AG08395 (cell line): ENCODE results near the gene RARS2.
"Not testable (repeated sequence)": the region's sequence is repeated elsewhere in the genome, so short reads cannot be mapped to it uniquely, and the experiment has no call there.

Experiments
- DNase-seq: peaks from one replicate; pipeline ENCODE4 v3.0.0; 2012; ENCODE audit warnings: mixed read lengths, low spot score

Gene RARS2

GRCh38 chr6:87501809-87502572 lies 87.8 kb downstream of the RARS2 start:
- no peak for DNase-seq

DNA sequence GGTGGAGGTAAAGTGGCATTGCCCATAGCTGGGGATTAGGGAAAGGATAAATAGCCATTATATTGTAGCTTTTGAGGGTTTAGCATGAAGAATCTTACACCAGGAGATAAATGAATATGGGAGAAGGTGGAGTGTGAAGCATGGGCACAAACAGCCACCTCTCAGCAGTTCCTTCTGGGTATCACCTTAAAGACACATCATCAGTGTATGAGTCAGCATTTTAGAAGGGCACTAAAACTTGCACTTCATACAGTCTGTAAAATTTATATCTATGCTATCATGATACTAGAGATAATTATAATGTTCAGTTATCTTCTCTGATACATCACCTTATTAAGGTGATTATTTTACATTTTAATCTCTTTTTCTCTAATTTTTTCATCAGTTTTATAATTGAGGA lies 91.7 kb downstream of the RARS2 start:
- DNase-seq = no peak

DNA sequence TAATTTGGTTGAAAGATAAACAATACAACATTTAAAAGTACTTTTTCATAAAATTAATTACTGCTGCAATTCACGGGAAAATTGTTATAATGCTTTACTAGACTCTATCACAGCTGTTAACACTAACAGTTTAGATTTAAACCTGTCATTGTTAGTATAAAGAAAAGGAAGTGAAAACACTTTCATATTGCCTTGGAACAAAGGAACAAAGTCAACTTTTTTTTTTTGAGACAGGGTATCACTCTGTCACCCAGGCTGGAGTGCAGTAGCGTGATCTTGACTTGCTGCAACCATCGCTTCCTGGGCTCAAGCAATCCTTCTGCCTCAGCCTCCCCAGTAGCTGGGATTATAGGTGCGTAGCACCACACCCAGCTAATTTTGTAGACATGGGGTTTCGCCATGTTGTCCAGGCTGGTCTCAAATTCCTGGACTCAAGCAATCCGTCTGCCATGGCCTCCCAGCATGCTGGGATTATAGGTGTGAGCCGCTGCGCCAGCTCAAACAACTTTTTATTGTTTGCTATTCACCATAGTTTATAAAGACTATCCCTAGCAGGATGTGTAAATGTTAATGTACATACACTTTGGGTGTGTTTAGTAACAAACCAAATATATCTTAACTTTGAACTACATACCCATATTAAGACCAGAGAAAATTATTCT lies 94.9 kb downstream of the RARS2 start:
- no peak for DNase-seq

DNA sequence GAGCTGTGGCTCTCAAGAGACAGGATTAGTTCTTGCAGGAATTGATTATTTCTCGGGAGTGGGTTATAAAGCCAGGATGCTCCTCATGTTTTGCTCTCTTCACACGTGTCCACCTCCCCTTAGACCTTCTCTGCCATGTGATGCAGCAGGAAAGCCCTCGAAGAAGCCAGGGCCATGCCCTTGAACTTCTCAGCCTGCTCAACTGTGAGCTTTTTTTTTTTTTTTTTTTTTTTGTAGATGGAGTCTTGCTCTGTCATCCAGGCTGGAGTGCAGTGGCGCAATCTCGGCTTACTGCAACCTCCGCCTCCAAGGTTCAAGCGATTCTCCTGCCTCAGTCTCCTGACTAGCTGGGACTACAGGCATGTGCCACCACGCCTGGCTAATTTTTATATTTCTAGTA lies 100.5 kb downstream of the RARS2 start:
- not testable (repeated sequence) for DNase-seq

GRCh38 chr6:87487555-87487954 lies 102.2 kb downstream of the RARS2 start:
- DNase-seq = no peak

DNA sequence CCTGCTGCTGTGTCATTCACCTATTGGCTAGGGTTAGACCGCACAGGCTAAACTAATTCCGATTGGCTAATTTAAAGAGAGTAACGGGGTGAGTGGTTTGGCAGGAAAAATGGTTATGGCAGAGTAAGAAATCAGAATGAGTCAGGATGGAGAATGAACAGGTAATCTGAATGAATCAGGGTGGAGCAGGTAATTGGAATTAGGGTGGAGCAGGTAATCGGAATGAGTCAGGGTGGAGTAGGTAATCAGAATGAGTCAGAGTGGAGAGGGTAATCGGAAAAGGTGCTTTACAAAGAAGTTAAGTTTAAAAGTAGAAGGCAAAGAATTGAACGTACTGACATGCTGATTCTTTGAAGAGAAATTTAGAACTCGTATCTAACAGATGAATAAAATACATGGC lies 105.3 kb downstream of the RARS2 start:
- no peak for DNase-seq

- DNase-seq = peak; percentile 29
These were observed 105.9 kb downstream of the RARS2 start for GRCh38 chr6:87483929-87484328.

GRCh38 chr6:87482366-87482765 lies 107.4 kb downstream of the RARS2 start:
- DNase-seq = no peak

- no peak for DNase-seq
These were observed 107.9 kb downstream of the RARS2 start for GRCh38 chr6:87481931-87482330.

DNA sequence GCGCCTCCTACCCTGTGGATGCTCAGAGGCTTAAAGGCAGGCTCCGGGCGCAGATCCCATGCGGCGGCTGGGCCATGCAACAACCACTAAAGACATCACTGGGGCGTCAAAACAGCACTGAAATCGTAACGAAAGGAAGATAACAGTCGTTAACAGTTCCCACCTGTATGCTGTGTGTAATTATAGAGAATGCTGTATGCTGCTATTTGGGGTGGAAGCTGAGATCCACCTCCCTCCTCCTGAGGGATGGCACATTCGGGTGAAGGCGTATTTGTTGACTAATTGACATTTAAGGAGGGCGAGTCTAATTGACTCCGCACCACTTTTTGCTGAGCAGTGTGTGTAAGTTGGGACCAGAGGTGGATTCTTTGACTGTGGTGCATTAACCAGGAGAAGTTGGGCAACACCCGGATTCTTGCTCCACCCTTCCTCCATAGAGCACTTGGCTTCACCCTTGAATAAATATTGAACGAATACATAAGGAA lies 116.3 kb downstream of the RARS2 start:
- peak; percentile 45 for DNase-seq

DNA sequence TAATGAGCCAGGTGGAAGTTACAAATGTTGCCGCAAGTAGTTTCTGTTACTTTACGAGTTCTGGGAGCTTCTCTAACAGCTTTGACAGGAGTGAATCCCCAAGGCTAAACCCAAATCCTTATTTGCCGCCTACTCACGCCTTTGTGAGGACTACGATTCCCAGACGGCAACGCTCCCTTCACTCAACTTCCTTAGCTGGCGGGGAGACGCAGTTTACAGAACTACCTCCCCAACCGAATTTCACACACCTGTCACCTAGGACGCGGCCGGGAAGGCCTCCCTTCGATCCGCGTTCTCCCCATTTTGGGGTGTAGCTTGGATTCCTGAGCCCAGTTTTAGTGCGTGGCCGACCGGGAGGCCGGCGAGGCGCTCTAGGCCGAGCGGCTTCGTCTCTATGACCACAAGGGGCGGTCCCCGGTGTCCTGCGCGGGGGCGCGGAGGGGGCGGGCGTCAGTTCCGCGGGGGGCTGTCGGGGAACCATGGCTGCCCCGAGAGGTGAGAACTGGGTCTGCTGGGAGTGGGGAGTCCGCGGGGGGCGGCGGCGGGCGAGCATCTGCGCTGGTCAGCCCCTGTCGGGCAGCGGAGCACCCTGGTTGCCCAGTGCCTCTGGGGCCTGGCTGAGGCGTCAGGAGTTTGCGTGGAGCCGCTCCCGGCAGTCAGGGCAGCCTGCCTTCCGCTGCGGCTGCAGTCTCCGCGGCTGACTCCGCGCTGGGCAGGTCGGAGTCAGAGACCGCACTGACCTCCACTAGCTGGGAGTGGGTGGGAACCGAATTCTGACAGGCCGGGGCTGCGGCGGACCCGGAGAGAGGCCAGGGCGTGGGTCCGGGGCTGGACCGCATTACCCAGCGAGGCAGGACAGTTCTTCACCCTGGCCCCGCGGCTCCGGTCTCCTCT lies 117.0 kb downstream of the RARS2 start, which contains the start of gene SLC35A1:
Gene SLC35A1, plus strand, starts transcription at position 450 of the 894 bp plus-strand sequence. Its CDS starts 30 bp downstream, at position 480.
- peak; percentile 91 for DNase-seq

- no peak for DNase-seq
These were observed 124.7 kb downstream of the RARS2 start for GRCh38 chr6:87465051-87465450.
